Measurements from ENCODE around the gene BABAM1.
"Not testable (repeated sequence)": the region's sequence is repeated elsewhere in the genome, so short reads cannot be mapped to it uniquely, and the experiment has no call there.

BABAM1 gene

GRCh38 chr19:17243830-17244617 lies 23.2 kb upstream of the BABAM1 start:
- DNase-seq: no peak

- DNase-seq: no peak
Measured at GRCh38 chr19:17244618-17245534, 22.4 kb upstream of the BABAM1 start.

GRCh38 chr19:17245535-17245984 lies 21.7 kb upstream of the BABAM1 start, which contains the start of gene NR2F6:
TSS of gene NR2F6 (minus strand) at chr19:17245919. CDS start at chr19:17245220, 699 bp downstream.
- DNase-seq: no peak

GRCh38 chr19:17246681-17247425 lies 20.4 kb upstream of the BABAM1 start:
- no peak for DNase-seq

- DNase-seq: no peak
Measured at GRCh38 chr19:17248011-17248776, 19.0 kb upstream of the BABAM1 start.

GRCh38 chr19:17249887-17250548 lies 17.2 kb upstream of the BABAM1 start:
- DNase-seq: no peak

- no peak for DNase-seq
Measured at GRCh38 chr19:17254636-17255035, 12.6 kb upstream of the BABAM1 start.

- DNase-seq: no peak
Measured at GRCh38 chr19:17255150-17255621, 12.1 kb upstream of the BABAM1 start.

- DNase-seq: no peak
Measured at GRCh38 chr19:17256130-17256529, 11.1 kb upstream of the BABAM1 start.

GRCh38 chr19:17259118-17259780 lies 8.0 kb upstream of the BABAM1 start:
- DNase-seq: no peak

- no peak for DNase-seq
Measured at GRCh38 chr19:17259934-17260333, 7.3 kb upstream of the BABAM1 start.

GRCh38 chr19:17260842-17261325 lies 6.4 kb upstream of the BABAM1 start:
- peak; percentile 94 to 95 for DNase-seq

- DNase-seq: no peak
Measured at GRCh38 chr19:17262557-17262956, 4.7 kb upstream of the BABAM1 start.

- no peak for DNase-seq
Measured at GRCh38 chr19:17263712-17264640, 3.3 kb upstream of the BABAM1 start.

- no peak for DNase-seq
Measured at GRCh38 chr19:17264641-17264979, 2.6 kb upstream of the BABAM1 start, which contains the start of gene USHBP1. TSS of gene USHBP1 (minus strand) at chr19:17264745. CDS start at chr19:17264299, 446 bp downstream.

- no peak for DNase-seq
Measured at GRCh38 chr19:17266026-17266425, 1.2 kb upstream of the BABAM1 start.

GRCh38 chr19:17266589-17266974 lies 661 bp upstream of the BABAM1 start:
- DNase-seq: no peak

- no peak for DNase-seq
Measured at GRCh38 chr19:17268754-17269153, 1.5 kb downstream of the BABAM1 start.

- DNase-seq: not testable (repeated sequence)
Measured at GRCh38 chr19:17274892-17275291, 7.6 kb downstream of the BABAM1 start.
